Measurements from ENCODE around the gene NT5C2.

NT5C2 gene

DNA sequence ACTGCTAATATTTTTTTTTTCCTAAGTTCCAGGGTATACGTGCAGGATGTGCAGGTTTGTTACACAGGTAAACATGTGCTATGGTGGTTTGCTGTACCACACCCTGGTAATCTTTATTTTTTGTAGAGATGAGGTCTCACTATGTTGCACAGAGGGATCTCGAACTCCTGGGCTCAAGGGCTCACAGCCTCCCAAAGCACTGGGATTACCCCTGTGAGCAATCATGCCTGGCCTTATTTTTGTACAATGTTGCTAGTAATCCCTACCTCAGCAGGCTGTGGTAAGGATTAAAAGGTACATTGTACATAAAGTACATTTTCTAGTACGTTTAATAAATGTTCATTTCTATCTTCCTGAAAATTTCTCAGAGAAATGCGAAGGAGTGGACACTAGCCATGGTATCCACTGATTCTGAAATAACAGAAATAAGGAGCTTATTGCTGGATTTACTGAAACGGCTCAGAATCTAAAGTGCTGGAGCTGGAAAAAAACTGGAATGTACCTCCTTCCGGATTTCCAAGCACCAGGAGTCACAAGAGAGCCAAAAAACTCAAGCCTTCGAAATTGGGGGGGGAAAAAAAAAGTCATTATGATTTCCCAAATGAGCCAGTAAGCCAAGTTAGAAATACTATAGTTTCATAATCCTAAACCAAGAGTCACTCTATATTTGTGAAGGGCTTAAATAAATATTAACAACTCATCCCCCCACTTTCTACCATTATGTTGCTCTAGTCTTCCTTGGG is 69.6 kb downstream of the NT5C2 start:
- no peak for DNase-seq (ENCODE audit: low read depth in 3 of 3)

GRCh38 chr10:103120977-103121735 is 71.9 kb downstream of the NT5C2 start:
- DNase-seq (ENCODE audit: low read depth in 3 of 3), result no peak

DNA sequence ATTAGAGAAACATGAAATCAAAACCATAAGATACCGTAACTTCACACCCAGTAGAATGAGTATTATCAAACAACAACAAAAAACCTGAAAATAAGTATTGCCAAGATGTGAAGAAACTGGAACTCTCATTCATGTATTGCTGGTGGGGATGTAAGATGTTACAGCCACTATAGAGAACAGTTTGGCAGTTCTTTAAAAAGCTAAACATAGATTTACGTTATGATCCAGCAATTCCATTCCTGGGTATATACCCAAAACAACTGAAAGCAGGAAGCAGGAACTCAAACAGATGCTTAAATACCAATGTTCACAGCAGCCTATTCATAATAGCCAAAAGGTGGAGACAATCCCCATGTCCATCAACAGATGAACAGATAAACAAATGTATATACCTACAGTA is 72.5 kb downstream of the NT5C2 start:
- DNase-seq (ENCODE audit: low read depth in 3 of 3), result no peak

- DNase-seq (ENCODE audit: low read depth in 3 of 3), result no peak
Measured at GRCh38 chr10:103117247-103117646, 75.8 kb downstream of the NT5C2 start.

DNA sequence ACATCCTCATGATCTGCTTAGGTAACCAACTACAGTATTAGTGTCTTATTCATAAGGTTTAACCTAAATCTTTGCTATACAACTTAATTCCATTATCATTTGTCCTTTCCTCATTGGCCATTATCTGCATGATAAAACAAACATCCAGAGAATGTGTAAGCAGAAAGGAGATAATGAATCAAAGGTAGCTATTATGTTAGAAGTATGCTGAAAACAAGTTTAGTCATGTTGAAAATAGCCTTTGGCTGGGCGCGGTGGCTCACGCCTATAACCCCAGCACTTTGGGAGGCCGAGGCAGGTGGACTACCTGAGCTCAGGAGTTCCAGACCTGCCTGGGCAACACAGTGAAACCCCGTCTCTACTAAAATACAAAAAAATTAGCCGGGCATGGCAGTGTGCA is 78.2 kb downstream of the NT5C2 start:
- DNase-seq (ENCODE audit: low read depth in 3 of 3), result no peak

- no peak for DNase-seq (ENCODE audit: low read depth in 3 of 3)
Measured at GRCh38 chr10:103111918-103112877, 80.9 kb downstream of the NT5C2 start.

DNA sequence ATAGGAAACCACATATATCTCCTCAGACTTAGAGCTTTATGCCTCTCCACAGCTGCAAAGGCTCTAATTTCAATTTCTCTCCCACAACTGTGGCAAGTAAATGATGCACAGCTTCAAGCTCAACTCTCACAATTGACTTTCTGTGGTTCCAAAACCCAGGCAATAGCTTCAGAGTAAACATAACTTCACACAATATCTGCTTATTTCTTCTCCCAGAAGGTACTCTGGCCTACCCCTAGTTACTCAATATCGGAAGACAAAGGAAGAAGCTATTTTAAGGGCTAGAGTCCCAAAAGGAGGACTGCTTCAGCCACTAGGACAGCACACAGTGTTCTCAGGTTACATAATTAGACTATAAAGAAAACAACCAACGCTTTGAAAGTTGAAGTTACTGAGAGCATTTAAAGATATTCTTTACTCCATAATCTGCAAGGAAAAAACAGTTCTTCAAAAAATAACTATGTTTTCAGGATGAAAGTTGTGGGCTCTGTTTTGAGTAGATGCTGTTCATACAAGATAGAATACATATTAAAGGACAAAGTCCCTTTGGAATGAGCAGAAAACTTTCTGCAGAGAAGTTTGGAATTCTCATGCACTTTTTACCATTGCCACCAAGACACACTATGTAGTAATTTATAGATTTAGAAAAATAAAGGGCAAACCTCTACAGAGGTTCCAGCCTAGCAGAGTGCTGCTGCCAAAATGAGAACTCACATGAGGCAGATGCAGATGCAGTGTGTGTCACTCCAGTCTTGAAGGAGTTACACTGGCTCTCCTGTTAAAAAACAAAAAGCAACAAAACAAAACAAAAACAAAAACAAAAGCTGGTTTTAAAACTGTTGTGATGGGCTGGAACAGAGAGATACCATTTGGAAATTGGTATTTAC is 81.8 kb downstream of the NT5C2 start:
- DNase-seq (ENCODE audit: low read depth in 3 of 3), result no peak

- DNase-seq (ENCODE audit: low read depth in 3 of 3), result no peak
Measured at GRCh38 chr10:103110407-103110806, 82.7 kb downstream of the NT5C2 start.

DNA sequence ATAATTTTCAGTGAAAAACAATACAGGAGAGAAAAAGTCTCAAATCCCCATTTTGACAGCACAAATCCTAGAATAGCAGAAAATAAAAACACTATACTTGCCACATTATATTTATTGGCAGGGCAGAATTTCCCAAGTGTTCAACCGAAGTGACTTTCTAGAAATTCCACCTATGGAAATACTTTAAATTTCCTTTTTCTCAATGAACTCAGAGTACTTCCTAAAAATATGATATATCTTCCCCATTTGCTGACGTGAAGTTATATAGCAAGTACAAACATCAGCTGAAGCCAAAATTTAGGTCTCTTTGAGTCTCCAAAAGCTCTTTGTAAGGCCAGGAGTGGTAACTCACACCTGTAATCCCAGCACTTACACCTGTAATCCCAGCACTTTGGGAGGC is 83.3 kb downstream of the NT5C2 start:
- DNase-seq (ENCODE audit: low read depth in 3 of 3), result no peak

DNA sequence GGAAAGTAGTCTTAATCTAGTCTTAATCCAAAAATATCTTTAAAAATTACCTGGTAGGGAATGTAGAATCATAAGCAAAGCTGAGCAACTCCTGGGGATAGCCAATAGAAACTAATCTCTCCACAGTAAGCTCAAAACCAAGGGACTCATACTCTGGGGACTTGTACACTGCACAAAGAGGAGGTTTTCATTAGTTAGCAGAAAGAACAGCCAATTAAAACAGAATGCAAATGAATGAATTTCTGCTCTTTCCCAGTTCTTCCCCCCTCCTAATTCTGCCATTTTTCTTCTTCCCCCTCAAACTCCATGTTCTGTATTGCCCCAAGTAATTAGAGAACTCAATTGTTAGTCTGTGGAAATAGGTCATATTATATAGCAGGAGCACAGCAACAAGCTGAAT is 86.5 kb downstream of the NT5C2 start:
- no peak for DNase-seq (ENCODE audit: low read depth in 3 of 3)

DNA sequence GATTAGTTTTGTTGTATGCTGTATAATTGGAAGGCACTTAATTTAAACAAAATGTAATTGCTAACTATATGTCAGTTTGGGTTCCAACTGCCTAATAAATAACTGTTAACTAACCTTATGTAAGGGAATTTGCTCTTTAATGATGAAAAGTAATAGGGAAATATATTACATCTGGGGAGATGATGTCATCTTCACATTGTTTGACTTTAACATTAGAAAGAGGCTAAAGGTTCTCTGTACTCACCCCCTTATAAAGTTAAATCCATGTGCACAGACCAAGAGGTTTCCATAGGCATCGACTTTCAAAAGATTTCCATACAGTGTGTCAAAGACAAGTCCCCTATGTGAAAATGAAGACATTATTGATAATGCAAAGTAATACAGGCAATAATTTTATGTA is 87.6 kb downstream of the NT5C2 start:
- DNase-seq (ENCODE audit: low read depth in 3 of 3), result no peak

DNA sequence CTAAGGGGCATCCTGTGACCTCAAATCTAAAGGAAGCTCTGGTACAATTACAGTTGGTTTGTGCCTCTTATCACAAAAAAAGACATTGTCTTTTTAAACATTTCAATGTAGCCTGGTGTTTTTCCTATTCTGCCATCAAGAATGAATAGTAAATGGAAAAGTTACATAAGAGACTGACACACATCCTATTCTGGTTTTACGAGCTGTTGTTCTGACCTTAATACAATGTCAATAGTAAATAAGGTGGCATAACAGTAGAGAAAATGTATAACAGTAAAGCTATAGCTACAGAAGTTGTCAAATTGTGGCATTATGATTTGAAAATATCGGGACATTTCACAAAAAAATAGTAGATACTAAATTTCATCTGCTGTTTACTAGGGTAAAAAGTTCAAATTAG is 88.4 kb downstream of the NT5C2 start:
- DNase-seq (ENCODE audit: low read depth in 3 of 3), result no peak

DNA sequence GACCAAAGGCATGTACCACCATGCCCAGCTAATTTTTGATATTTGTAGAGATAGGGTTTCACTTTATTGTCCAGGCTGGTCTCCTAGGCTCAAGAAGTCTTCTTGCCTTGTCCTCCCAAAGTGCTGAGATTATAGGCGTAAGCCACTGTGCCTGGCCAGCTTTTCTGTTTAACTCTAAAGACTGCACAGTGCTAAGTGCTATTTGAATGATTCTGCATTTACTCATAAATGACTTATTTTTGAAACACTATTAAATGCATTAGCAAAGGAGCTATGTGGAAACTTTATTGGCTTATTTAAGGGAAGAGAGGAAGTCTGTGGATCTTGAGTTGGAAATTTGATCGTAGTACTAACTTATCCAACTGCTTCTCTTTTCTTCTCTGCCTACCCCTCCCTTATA is 89.1 kb downstream of the NT5C2 start:
- no peak for DNase-seq (ENCODE audit: low read depth in 3 of 3)

DNA sequence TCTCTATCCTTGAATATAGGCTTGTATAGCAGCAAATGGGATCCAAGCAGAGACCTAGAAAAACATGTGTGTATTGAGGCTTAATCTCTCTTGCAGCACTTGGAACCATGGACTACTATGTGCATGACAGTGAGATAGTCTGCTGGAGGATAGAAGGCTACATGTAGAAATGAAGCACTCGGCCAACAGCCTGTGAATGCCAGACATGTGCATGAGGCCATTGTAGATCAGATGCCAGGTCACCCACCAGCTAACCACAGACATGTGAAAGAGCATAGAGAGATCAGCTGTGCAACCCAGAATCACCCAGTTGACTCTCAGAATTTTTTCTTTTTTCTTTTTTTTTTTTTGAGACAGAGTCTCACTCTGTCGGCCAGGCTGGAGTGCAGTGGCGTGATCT is 90.9 kb downstream of the NT5C2 start:
- DNase-seq (ENCODE audit: low read depth in 3 of 3), result no peak

DNA sequence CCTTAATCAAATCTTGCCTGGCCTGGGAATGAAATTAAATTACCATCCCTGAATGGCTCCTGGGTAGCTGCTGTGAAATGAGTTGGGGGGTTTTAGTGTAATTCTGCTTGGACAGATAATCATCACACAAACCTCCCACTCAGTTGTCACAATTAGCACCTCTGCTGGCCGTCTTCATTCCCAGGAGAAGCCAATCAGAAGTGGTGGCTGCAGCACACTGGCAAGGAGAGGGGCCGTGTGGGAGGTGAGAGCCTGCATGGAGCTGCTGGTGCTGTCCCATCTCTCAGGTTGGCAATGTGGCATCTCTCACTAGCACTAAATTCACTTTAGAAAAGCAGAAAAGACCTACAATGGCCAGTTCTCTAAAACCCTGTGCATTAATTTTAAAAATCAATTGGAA is 92.5 kb downstream of the NT5C2 start:
- no peak for DNase-seq (ENCODE audit: low read depth in 3 of 3)

- no peak for DNase-seq (ENCODE audit: low read depth in 3 of 3)
Measured at GRCh38 chr10:103098240-103098639, 94.8 kb downstream of the NT5C2 start.

DNA sequence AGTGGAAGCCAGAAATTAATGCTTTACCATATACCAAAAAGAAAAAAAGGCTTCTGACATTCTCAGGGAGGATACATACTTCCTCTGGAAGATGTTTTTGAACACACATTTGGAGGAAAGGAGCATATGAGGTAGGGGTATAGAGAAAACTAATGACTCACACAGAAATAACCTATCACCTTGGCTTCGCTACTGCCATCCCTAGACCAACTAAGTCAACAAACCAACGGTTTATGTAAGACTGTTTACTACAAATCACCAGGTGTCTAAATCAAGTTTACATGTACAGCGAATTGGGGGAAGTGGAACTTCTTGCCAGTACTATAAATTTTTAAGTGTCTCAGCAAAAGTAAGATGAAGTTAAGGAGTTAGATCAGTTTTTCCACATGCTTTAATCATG is 96.9 kb downstream of the NT5C2 start:
- no peak for DNase-seq (ENCODE audit: low read depth in 3 of 3)

- no peak for DNase-seq (ENCODE audit: low read depth in 3 of 3)
Measured at GRCh38 chr10:103095005-103095404, 98.1 kb downstream of the NT5C2 start.

DNA sequence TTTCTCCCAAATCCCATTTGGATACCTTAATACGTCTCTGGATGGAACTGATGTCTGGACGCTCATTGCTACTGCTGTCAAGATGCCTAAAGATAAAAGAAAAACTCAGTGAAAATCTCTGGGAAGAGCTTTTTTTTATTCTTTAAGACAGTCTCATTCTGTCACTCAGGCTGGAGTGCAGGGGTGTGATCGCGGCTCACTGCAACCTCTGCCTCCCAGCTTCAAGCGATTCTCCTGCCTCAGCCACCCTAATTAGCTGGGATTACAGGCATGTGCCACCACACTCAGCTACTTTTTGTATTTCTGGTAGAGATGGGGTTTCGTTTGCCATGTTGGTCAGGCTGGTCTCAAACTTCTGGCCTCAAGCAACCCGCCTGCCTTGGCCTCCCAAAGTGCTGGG is 102.2 kb downstream of the NT5C2 start:
- no peak for DNase-seq (ENCODE audit: low read depth in 3 of 3)

DNA sequence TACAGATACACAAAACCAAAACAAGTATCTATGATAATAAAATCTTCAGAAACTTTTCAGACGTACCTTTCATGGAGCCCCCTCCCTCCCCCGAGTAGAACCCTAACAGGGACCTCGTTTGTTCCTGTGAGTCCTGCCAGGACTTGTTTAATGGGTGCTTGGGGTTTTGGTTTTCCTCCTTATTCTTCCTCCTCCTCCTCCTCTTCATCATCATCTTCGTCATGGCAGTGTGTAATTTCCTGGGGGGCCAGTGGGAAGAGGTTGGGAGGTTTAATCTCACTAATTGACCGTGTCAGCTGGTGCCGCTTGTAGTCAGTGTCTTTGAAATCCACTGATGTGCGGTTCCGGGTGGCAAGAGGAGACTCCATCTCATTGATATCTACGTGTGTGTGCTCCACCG is 103.6 kb downstream of the NT5C2 start:
- no peak for DNase-seq (ENCODE audit: low read depth in 3 of 3)

DNA sequence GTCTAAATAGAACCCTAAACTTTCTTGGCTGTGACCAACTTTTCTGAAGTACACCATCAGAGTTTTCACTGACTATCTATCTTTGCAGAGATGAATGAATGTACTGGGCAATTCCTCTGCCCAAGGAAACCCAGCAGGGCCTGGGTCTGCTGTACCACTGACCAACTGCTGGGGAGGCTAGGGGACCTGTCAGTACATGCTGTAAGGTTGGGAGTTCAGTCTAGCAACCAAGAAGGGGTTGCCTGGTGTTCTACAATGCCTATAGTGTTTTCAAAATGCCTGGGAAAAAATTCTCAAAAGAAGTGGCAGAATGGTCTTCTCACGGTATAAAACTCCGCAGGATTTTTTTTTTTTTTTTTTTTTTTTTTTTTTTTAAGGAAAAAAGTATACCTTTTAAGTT is 106.3 kb downstream of the NT5C2 start:
- DNase-seq (ENCODE audit: low read depth in 3 of 3), result no peak

Data from stimulated activated CD4-positive, alpha-beta T cell treated with anti-CD3 and anti-CD28 coated beads, TNF-alpha, amount 100 ng/mL, for 24 hours (primary cell).